GM12891 (cell line): ENCODE measurements around the gene DDX4.

Experiments
- PAX5 ChIP-seq: IDR thresholded peaks from 2 replicates; pipeline ENCODE4 v1.6.1; 2011; ENCODE audit warnings: low read length, moderate library complexity, mild to moderate bottlenecking; ENCODE audit not compliant: insufficient read depth, severe bottlenecking
- POLR2A ChIP-seq: IDR thresholded peaks from 2 replicates; pipeline ENCODE4 v1.6.1; 2011; ENCODE audit warnings: low read depth, low read length, control low read depth
- POLR2AphosphoS5 ChIP-seq: IDR thresholded peaks from 2 replicates; pipeline ENCODE4 v1.6.1; 2011; ENCODE audit warnings: low read depth, low read length, control low read depth
- SPI1 ChIP-seq: IDR thresholded peaks from 2 replicates; pipeline ENCODE4 v1.6.1; 2011; ENCODE audit warnings: low read depth, low read length, control low read depth
- TAF1 ChIP-seq: IDR thresholded peaks from 2 replicates; pipeline ENCODE4 v1.6.1; 2011; ENCODE audit warnings: low read depth, low read length, control low read depth

- TF ChIP-seq POLR2AphosphoS5 (no peak), SPI1 (peak; percentile 25; the same call in 1 of the 2 replicates), POLR2A (no peak), TAF1 (no peak), PAX5 (no peak)
Measured at GRCh38 chr5:55720188-55720703, 17.6 kb upstream of the DDX4 start.
